HG03378 (cell line): ENCODE measurements around the gene PKDCC.
"Not testable (repeated sequence)": the region's sequence is repeated elsewhere in the genome, so short reads cannot be mapped to it uniquely, and the experiment has no call there.

ENCODE experiments used
- ATAC-seq: cut with Tn5 transposase; IDR thresholded peaks from one replicate; pipeline ENCODE4 v1.9.1; 2021; ENCODE audit warnings: mild to moderate bottlenecking, moderate library complexity; ENCODE audit not compliant: unreplicated experiment

Gene PKDCC

DNA sequence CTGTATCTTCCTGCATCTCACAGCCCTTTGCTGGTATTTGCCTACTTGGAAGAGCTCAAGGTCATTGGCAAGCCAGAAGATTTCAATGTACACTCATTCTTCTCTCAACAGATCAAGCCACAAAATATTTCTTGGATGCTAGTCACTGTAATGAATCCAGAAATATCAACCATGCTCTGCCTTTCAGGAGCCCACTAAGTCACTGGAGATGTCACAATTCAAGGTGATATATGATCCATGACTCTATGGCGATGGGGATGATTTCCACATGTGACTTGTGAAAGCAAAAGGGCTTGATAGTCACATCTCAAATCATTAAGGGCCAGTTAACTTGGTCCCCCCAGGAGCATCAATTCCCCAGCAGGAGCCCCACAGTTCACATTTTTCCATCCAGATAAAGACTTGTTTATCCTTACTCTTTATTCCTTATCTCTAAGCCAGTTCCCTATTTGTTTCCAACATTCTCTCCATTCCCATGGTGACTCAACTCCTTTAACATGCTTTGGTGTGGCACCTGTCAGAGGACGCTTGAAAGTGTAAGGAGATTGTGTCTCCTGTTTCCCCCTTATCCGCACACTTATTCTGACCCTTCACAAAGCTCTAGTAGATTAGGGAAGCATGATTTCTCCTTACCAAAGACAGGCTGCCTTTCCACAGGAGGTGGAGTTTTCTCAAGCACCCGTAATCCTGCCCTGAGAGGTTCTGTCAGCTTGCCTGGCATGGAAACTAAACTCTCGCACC lies 15.8 kb downstream of the PKDCC start:
- no peak for ATAC-seq

DNA sequence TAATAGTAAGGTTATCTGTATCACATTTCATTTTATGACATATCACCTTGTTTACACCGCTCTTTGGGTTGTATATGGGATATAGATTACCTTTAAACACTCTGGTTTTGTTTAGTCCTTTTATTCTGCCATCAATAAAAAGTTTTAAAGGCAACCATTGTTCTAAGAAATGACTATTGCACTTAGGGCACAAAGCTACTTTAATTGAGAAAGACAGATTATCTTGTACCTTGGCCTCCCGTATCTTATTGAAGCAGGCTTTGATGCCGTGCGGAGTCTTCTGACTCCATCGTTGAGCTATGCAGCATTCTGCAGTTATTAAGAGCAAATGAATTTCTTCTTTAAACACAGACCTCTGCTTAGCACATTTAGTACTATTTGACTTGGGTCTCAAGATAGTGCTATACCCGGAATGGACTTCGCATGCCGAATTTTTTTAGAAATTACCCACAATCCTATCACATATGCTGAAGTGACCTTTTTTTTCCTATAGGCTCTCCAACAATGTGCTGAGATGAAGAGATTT lies 16.7 kb downstream of the PKDCC start:
- ATAC-seq, result no peak

- ATAC-seq, result not testable (repeated sequence)
Observed at GRCh38 chr2:42065753-42066152, 17.9 kb downstream of the PKDCC start.

GRCh38 chr2:42067001-42067400 lies 19.2 kb downstream of the PKDCC start:
- ATAC-seq, result not testable (repeated sequence)

DNA sequence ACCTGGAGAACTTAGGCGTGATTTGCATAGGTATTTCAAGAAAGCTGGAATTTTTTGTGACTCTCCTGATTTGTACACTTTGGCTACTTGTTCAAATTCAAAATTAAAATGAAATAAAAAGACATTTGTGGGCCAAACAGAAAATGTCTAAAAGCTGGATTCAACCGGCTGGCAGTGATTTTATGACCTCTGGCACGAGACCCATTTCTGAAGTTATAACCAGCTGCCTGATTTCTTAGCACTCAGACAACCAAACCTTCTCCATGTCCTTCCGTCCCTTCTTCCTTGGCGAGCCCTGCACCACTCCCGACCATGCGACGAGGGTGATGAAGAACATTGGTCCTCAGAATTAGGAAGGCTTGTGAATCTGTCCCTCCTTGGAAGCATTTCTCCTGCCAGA lies 19.7 kb downstream of the PKDCC start:
- ATAC-seq, result no peak

DNA sequence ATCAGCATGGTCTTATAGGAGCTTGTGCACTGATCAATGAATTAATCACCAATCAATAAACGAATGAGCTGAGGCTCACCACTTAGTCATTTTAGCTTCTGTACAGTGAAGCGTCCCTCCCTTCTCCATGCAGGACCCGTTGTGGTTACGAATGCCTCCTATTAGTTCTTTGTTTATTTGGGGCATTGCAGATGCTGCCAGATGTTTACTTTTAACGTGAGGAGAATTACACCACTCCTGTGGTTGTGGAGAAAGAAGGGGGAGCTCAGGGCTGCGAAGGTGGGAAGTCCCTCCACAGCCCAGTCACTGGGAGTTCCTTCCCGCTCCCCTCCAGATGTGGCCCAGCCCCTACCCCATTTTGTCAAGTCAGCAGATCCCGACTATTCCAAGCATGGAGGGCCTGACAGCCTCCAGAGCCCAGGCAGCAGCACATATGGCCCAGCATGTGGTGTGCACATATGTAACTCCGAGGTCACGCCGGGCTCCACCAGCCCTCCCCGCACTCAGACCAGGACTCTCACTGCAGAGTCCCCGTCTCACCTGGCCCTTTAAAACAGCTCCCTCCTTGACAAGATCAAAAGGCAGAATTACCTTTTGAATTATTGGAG lies 20.9 kb downstream of the PKDCC start:
- no peak for ATAC-seq

DNA sequence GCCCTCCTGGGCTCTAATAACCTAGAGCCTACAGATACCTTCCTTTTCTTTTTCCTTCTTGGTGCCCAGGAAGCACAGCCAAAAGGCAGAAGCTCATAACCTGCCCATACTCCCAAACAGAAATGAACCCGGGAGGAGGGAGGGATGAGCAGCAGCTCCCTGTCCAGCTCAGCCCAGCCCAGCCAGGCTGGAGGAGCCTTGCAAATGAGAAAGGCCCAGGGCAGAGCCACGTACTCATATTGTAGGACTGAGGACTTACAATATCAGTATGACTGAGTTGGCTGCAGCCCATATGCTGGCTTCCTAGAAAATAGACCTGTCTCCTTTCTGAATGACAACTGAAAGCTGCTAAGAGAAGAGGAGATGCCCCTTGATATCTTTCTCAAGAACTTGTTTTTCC lies 21.7 kb downstream of the PKDCC start:
- no peak for ATAC-seq

DNA sequence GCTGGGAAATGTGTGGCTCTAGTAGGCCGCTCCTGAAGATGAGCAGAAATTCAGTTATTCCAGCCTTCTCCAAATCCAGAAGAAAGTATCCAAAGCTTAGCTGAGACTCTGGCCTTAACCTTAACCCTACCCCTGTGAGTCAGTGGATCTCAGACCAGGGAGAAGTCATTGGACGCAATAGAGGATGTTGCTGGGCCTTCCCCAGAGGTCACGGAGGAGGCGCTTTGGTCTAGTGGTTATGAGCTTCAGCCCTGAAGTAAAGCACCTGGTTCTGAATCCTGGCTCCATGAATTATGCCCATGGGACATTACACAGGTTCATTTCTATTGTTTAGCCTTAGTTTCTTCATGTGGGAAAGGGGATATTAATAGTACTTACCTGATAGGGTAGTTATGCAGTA lies 24.0 kb downstream of the PKDCC start:
- no peak for ATAC-seq

- no peak for ATAC-seq
Observed at GRCh38 chr2:42072349-42073118, 24.7 kb downstream of the PKDCC start.

DNA sequence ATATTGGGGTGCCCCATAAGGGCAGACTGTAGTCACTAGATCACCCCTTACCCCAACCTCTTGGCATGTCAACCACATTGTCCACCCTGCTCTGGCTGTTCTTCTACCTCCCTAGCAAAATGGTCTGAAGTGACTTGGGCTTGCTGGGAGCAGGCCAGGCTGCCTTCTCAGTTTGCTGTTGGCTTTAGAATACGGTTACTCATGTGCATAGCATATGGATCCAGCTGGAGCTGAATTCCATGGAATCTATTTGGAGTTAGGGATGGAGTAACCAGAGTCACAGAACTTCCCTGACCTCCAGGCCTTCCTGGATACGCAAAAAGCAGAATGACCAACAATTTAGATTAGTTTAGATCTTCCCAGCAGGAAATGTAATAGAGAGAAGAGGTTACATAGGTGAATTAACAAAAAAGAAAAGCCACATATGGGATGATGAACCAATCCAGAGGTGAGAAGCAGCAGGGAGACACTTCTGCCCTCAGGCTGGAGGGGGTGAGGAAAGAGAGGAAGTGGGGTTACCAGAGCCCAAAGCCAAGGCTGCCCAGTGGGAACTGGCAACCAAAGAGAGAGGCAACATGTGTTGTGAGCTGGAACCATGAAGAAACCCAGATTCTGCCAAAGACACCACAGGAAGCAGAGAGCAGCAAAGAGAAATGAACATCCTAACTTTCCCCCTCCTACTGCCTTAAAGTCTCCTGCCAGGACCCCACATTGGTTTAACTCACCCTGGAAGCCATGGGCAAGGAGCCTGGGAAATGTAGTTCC lies 26.1 kb downstream of the PKDCC start:
- ATAC-seq, result no peak

GRCh38 chr2:42074661-42075060 lies 26.8 kb downstream of the PKDCC start:
- no peak for ATAC-seq

DNA sequence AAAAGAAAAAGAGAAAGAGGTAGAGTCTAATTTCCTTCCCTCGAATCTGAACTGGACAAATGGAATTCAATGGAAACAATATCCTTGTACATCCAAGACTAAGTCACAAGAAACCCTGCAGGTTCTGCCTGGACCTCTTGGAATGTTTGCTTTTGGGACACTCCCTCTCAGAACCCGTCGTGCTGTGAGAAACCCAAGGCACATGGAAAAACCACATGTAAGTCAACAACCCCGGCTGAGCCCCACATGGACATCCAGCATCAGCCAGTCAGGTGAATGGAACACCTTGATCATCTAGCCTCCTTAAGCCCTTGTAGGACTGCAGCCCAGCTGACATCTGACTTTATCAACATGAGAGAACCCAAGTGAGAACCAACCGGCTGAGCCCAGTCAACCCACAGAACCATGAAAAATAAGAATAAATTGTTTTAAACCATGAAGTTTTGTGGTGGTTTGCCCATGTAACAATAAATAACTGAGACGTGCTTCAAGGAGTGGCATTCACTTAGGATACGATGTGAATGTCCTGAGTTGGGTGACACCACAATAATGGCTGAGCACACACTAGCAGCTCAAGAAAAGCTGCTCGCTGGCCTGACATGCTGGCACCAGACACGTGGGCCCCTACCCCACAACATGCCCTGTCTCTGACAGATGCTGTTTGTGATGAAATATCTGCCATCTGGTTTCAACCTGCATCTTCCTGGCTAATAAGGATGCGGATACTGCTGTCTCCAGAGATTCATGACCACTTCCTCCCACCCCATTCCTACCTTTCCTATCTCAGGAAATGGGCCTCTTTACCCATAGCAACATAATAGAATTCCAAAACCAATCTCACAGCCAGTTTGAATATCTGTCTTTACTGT lies 28.8 kb downstream of the PKDCC start:
- no peak for ATAC-seq

GRCh38 chr2:42077343-42077742 lies 29.5 kb downstream of the PKDCC start:
- no peak for ATAC-seq

DNA sequence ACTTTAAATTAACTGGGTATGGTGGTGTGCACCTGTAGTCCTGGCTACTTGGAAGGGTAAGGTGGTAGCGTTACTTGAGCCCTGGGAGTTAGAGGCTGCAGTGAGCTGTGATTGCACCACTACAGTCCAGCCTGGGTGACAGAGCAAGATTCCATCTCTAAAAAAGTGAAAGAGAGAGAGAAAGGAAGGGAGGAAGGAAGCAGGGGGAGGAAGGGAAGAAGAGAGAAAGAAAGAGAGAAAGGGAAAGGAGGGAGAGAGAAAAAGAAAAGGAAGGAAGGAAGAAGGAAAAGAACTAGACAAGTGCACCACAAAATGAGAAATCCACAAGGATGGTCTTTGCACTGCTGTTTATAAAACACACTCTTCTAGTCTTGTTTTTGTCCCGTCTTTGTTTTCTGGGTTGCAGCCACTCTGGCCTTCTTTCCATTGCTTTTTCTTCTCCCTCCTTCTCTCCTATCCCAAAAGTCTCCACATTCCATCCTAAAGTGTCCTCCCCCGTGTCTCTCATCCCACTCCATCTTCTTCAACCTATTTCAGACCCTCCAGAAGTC lies 32.0 kb downstream of the PKDCC start:
- no peak for ATAC-seq

DNA sequence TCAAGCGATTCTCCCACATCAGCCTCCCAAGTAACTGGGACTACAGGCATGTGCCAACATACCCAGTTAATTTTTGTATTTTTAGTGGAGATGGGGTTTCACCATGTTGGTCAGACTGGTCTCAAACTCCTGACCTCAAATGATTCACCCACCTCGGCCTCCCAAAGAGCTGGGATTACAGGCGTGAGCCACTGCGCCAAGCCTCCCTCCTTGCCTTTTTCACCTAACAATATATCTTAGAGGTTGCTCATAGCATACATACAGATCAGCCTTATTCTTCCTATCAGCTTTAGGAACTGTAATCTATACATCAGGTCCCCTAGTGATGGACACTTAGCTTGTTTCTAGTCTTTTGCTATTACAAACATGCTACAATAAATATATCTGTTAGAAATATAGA lies 33.3 kb downstream of the PKDCC start:
- not testable (repeated sequence) for ATAC-seq

GRCh38 chr2:42082016-42082415 lies 34.2 kb downstream of the PKDCC start:
- no peak for ATAC-seq

GRCh38 chr2:42084231-42084671 lies 36.4 kb downstream of the PKDCC start:
- no peak for ATAC-seq

- ATAC-seq, result not testable (repeated sequence)
Observed at GRCh38 chr2:42085070-42085469, 37.2 kb downstream of the PKDCC start.

DNA sequence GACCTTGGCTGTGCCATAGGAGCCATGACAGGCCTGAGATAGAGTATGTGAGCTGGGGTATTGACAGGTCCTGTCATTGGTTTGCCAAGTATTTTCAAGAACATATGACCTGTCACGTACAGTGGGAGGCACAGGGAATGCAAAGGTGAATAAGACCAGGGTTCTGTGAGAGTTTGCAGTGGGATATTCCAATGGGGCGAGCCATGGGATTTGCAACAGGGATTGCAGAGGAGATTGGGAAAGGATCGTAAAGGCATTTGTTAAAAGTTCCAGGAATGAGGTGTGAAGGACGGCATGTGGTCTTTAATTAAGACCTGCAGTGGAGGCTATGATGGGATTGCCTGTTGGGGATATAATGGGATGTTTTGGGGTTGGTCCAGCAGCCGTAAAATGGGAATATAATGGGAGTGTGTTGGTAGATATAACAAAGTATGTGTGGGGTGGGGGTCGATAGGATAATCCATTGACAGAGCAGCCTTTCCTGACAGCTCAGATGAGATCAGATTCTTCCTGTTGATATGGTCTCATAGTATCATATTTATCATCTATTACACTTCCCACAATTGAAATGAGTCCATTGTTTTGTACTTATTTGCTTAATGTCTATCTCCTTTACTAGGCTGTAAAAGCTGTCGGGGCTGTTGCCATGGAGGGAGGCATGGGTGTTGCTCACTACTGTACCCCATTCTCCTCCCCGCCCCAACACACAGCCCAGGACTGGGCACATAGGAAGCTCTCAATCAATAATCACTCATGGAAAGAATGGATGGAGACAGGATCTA lies 38.1 kb downstream of the PKDCC start:
- ATAC-seq, result no peak
